HepG2 (cell line): ENCODE results near the gene NOX3. TPM values are rescaled to one million over a fixed set of nuclear protein-coding genes. Genes with fewer than 3 reads are reported as not detected.

Experiments used
- BCL6 ChIP-seq: IDR thresholded peaks from 2 replicates; pipeline ENCODE4 v1.6.1; 2016; ENCODE audit warnings: missing genetic modification reagents, missing compliant biosample characterization
- BRD4 ChIP-seq: sonication (generic); formaldehyde crosslinking; IDR thresholded peaks from 2 replicates; pipeline ENCODE4 v1.4.0; 2020; ENCODE audit warnings: missing genetic modification reagents
- CCAR2 ChIP-seq: fragments of 200-400 bp; formaldehyde crosslinking; optimal IDR thresholded peaks from 2 replicates; pipeline ENCODE3; 2018; ENCODE audit warnings: low read depth, mild to moderate bottlenecking, low read length, moderate library complexity
- ESRRA ChIP-seq: sonication (generic); formaldehyde crosslinking; IDR thresholded peaks from 2 replicates; pipeline ENCODE4 v1.5.1; 2020; ENCODE audit warnings: mild to moderate bottlenecking, low read depth, missing genetic modification reagents
- GATAD2A ChIP-seq: IDR thresholded peaks from 2 replicates; pipeline ENCODE4 v1.6.1; 2016
- HNRNPLL ChIP-seq: fragments of 200-400 bp; formaldehyde crosslinking; IDR thresholded peaks from 2 replicates; pipeline ENCODE4 v1.6.1; 2017; ENCODE audit warnings: mild to moderate bottlenecking, low read depth, low read length; ENCODE audit not compliant: poor library complexity, severe bottlenecking
- MAF1 ChIP-seq: sonication (generic); formaldehyde crosslinking; IDR thresholded peaks from 2 replicates; pipeline ENCODE4 v1.5.0; 2020; ENCODE audit warnings: missing genetic modification reagents, borderline replicate concordance
- NFKBIZ ChIP-seq: IDR thresholded peaks from 2 replicates; pipeline ENCODE4 v1.6.1; 2018; ENCODE audit warnings: missing genetic modification reagents, missing compliant biosample characterization
- NR2F2 ChIP-seq: IDR thresholded peaks from 2 replicates; pipeline ENCODE4 v1.6.1; 2012; ENCODE audit warnings: low read depth, inconsistent platforms, borderline replicate concordance
- PHB2 ChIP-seq: fragments of 450-650 bp; IDR thresholded peaks from 2 replicates; pipeline ENCODE4 v1.6.1; 2018; ENCODE audit not compliant: partially characterized antibody
- POLR2AphosphoS5 ChIP-seq: IDR thresholded peaks from 2 replicates; pipeline ENCODE4 v1.6.1; 2012; ENCODE audit warnings: low read depth, low read length
- RELA ChIP-seq: sonication (generic); formaldehyde crosslinking; IDR thresholded peaks from 2 replicates; pipeline ENCODE4 v1.4.0; 2020; ENCODE audit warnings: missing genetic modification reagents
- RORA ChIP-seq: sonication (generic); formaldehyde crosslinking; IDR thresholded peaks from 2 replicates; pipeline ENCODE4 v1.5.0; 2020; ENCODE audit warnings: mild to moderate bottlenecking, missing genetic modification reagents, moderate library complexity
- ZBTB3 ChIP-seq: sonication (generic); formaldehyde crosslinking; IDR thresholded peaks from 2 replicates; pipeline ENCODE4 v1.4.0; 2020; ENCODE audit warnings: low read depth, mild to moderate bottlenecking, moderate library complexity, missing genetic modification reagents, borderline replicate concordance
- ZNF543 ChIP-seq: sonication (generic); formaldehyde crosslinking; IDR thresholded peaks from 2 replicates; pipeline ENCODE4 v1.4.0; 2020; ENCODE audit warnings: mild to moderate bottlenecking, missing genetic modification reagents
- ZNF724P ChIP-seq: sonication (generic); formaldehyde crosslinking; IDR thresholded peaks from 2 replicates; pipeline ENCODE4 v1.8.0; 2022; ENCODE audit warnings: missing genetic modification reagents, borderline replicate concordance
- ZNF816 ChIP-seq: sonication (generic); formaldehyde crosslinking; IDR thresholded peaks from 2 replicates; pipeline ENCODE4 v1.8.0; 2022; ENCODE audit warnings: missing genetic modification reagents, mild to moderate bottlenecking, borderline replicate concordance
- polyA plus RNA-seq, 8 experiments: library from polyadenylated mRNA; depleted of rRNA in 3 of 8; stranded (reverse) in 7 of 8; unstranded in 1 of 8; fragments of >200 nt; fragmentation: Illumina TruSeq in 4 of 8; extraction: Trizol in 4 of 8; gene quantifications; 2 replicates each; pipeline versions ENCODE4 v1.2.1 to v1.2.3, GENCODE V29; 2011 to 2016; ENCODE audit warnings: low read depth in 4 of 8, missing spikeins in 1 of 8, mixed read lengths in 1 of 8; ENCODE audit not compliant: insufficient read depth in 1 of 8
- total RNA-seq, 5 experiments: library from RNA; depleted of rRNA; stranded (reverse); fragments of >200 nt; fragmentation: Illumina TruSeq; extraction: Trizol; gene quantifications; 2 replicates each; pipeline ENCODE4 v1.2.3, GENCODE V29; 2016; ENCODE audit warnings: low read depth in 1 of 5
- TF ChIP-seq, protein P1 (sequence below): sonication (generic); formaldehyde crosslinking; IDR thresholded peaks from 2 replicates; pipeline ENCODE4 v1.5.0; 2020; ENCODE audit warnings: mild to moderate bottlenecking, missing genetic modification reagents
- TF ChIP-seq, protein P2 (sequence below): sonication (generic); formaldehyde crosslinking; IDR thresholded peaks from 2 replicates; pipeline ENCODE4 v1.8.0; 2022; ENCODE audit warnings: low read depth, missing genetic modification reagents
- TF ChIP-seq, protein P3 (sequence below): sonication (generic); formaldehyde crosslinking; IDR thresholded peaks from 2 replicates; pipeline ENCODE4 v1.4.0; 2020; ENCODE audit warnings: missing genetic modification reagents
- TF ChIP-seq, protein P4 (sequence below): sonication (generic); formaldehyde crosslinking; IDR thresholded peaks from 2 replicates; pipeline ENCODE4 v1.4.0; 2020; ENCODE audit warnings: missing genetic modification reagents
- TF ChIP-seq, protein P5 (sequence below): sonication (generic); formaldehyde crosslinking; IDR thresholded peaks from 2 replicates; pipeline ENCODE4 v1.4.0; 2020; ENCODE audit warnings: missing genetic modification reagents

The NOX3 gene
- total and polyA plus RNA-seq, 2 of the 13 experiments (the other 11 are each of a cell fraction or from before 2014, with no cell fraction given) = 0.09 to 0.18 TPM

DNA sequence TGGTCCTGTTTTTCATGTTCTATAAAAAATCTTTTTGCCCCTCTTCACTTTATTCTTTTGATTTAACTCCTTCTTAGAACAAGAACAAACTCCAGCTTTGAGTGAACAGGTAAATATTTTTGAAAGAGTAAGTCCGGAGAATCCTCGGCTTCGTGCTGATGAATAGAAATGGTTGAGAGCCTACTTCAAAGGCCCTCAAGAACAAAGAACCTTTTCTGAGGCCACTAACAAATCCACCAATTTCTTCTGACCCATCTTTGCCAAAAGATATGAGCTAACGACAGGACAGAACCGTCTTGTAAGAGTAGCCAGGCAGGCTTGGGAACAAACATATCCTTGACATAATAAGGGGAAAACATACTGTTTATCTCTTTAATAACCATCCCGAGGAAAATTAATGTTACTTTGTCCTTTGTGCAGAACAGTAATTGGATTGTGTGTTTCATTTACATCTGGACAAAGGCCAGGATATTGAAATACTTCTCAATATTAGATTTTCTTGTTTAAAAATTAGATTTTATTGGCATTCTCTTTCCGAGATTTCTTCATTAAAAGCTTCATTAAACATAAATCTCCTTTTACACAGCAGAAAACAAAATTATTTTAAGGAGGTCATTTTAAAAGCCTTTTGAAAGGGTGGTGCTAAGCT lies 52.9 kb downstream of the NOX3 start (continued):
- TF ChIP-seq, protein P1, sequence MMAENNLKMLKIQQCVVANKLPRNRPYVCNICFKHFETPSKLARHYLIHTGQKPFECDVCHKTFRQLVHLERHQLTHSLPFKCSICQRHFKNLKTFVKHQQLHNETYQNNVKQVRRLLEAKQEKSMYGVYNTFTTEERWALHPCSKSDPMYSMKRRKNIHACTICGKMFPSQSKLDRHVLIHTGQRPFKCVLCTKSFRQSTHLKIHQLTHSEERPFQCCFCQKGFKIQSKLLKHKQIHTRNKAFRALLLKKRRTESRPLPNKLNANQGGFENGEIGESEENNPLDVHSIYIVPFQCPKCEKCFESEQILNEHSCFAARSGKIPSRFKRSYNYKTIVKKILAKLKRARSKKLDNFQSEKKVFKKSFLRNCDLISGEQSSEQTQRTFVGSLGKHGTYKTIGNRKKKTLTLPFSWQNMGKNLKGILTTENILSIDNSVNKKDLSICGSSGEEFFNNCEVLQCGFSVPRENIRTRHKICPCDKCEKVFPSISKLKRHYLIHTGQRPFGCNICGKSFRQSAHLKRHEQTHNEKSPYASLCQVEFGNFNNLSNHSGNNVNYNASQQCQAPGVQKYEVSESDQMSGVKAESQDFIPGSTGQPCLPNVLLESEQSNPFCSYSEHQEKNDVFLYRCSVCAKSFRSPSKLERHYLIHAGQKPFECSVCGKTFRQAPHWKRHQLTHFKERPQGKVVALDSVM (CRISPR knock-in tag) = no peak
- TF ChIP-seq ESRRA (CRISPR knock-in tag) = no peak
- no peak for TF ChIP-seq ZNF543 (CRISPR knock-in tag)
- TF ChIP-seq RORA = no peak
- no peak for TF ChIP-seq BRD4
- TF ChIP-seq, protein P2, sequence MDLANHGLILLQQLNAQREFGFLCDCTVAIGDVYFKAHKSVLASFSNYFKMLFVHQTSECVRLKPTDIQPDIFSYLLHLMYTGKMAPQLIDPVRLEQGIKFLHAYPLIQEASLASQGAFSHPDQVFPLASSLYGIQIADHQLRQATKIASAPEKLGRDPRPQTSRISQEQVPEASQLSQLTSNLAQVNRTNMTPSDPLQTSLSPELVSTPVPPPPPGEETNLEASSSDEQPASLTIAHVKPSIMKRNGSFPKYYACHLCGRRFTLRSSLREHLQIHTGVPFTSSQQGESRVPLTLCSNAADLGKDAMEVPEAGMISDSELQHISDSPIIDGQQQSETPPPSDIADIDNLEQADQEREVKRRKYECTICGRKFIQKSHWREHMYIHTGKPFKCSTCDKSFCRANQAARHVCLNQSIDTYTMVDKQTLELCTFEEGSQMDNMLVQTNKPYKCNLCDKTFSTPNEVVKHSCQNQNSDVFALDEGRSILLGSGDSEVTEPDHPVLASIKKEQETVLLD (CRISPR knock-in tag) = no peak
- TF ChIP-seq PHB2 = no peak
- TF ChIP-seq NFKBIZ (CRISPR knock-in tag) = no peak
- no peak for TF ChIP-seq HNRNPLL
- TF ChIP-seq, protein P3, sequence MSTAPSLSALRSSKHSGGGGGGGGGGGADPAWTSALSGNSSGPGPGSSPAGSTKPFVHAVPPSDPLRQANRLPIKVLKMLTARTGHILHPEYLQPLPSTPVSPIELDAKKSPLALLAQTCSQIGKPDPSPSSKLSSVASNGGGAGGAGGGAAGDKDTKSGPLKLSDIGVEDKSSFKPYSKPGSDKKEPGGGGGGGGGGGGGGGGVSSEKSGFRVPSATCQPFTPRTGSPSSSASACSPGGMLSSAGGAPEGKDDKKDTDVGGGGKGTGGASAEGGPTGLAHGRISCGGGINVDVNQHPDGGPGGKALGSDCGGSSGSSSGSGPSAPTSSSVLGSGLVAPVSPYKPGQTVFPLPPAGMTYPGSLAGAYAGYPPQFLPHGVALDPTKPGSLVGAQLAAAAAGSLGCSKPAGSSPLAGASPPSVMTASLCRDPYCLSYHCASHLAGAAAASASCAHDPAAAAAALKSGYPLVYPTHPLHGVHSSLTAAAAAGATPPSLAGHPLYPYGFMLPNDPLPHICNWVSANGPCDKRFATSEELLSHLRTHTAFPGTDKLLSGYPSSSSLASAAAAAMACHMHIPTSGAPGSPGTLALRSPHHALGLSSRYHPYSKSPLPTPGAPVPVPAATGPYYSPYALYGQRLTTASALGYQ (CRISPR knock-in tag) = peak; percentile 46; the same call in 1 of the 2 replicates
- TF ChIP-seq ZNF724P (CRISPR knock-in tag) = no peak
- TF ChIP-seq, protein P4, sequence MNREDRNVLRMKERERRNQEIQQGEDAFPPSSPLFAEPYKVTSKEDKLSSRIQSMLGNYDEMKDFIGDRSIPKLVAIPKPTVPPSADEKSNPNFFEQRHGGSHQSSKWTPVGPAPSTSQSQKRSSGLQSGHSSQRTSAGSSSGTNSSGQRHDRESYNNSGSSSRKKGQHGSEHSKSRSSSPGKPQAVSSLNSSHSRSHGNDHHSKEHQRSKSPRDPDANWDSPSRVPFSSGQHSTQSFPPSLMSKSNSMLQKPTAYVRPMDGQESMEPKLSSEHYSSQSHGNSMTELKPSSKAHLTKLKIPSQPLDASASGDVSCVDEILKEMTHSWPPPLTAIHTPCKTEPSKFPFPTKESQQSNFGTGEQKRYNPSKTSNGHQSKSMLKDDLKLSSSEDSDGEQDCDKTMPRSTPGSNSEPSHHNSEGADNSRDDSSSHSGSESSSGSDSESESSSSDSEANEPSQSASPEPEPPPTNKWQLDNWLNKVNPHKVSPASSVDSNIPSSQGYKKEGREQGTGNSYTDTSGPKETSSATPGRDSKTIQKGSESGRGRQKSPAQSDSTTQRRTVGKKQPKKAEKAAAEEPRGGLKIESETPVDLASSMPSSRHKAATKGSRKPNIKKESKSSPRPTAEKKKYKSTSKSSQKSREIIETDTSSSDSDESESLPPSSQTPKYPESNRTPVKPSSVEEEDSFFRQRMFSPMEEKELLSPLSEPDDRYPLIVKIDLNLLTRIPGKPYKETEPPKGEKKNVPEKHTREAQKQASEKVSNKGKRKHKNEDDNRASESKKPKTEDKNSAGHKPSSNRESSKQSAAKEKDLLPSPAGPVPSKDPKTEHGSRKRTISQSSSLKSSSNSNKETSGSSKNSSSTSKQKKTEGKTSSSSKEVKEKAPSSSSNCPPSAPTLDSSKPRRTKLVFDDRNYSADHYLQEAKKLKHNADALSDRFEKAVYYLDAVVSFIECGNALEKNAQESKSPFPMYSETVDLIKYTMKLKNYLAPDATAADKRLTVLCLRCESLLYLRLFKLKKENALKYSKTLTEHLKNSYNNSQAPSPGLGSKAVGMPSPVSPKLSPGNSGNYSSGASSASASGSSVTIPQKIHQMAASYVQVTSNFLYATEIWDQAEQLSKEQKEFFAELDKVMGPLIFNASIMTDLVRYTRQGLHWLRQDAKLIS (CRISPR knock-in tag) = peak; percentile 66; the same call in 1 of the 2 replicates
- peak; percentile 90 for TF ChIP-seq GATAD2A (CRISPR knock-in tag)
- TF ChIP-seq, protein P5, sequence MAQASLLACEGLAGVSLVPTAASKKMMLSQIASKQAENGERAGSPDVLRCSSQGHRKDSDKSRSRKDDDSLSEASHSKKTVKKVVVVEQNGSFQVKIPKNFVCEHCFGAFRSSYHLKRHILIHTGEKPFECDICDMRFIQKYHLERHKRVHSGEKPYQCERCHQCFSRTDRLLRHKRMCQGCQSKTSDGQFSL (CRISPR knock-in tag) = no peak
- TF ChIP-seq ZNF816 (CRISPR knock-in tag) = no peak
- TF ChIP-seq CCAR2 = no peak
- no peak for TF ChIP-seq MAF1 (CRISPR knock-in tag)
- peak; percentile 49 for TF ChIP-seq BCL6 (CRISPR knock-in tag)
- peak; percentile 29; the same call in 1 of the 2 replicates for TF ChIP-seq NR2F2
- TF ChIP-seq POLR2AphosphoS5 = no peak
- TF ChIP-seq RELA = no peak
- no peak for TF ChIP-seq ZBTB3 (CRISPR knock-in tag)
